Measurements from ENCODE around the gene SLBP. TPM values are rescaled to one million over a fixed set of nuclear protein-coding genes. Genes with fewer than 3 reads are reported as not detected.

SLBP gene
- polyA plus RNA-seq, 3 donors: 95.6 to 98.5 (median 97.9) TPM

DNA sequence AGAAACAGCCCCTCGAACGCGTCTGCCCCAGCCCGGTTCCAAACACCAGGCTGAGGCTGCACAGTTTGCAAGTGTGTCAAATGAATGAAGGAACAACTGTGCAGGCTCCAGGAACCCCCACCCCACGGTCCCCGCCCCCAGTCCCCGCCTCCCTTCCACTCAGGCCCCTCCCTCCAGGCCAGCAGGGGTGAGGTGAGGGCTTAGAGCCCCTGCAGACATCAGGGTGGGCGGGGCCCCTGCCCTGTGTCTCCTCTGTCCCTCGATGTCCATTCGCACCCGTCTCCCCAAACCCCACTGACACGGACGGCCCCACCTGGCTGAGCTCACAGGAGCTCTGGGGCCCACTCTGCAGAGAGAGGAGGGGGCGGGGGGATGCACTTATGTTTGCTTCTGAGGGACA, 37.7 kb upstream of the SLBP start:
- DNase-seq (ENCODE audit: low read depth in 3 of 3, low spot score in 2 of 3): no peak

- DNase-seq (ENCODE audit: low read depth in 3 of 3, low spot score in 2 of 3): no peak
These were observed 37.3 kb upstream of the SLBP start for GRCh38 chr4:1749370-1749769.

DNA sequence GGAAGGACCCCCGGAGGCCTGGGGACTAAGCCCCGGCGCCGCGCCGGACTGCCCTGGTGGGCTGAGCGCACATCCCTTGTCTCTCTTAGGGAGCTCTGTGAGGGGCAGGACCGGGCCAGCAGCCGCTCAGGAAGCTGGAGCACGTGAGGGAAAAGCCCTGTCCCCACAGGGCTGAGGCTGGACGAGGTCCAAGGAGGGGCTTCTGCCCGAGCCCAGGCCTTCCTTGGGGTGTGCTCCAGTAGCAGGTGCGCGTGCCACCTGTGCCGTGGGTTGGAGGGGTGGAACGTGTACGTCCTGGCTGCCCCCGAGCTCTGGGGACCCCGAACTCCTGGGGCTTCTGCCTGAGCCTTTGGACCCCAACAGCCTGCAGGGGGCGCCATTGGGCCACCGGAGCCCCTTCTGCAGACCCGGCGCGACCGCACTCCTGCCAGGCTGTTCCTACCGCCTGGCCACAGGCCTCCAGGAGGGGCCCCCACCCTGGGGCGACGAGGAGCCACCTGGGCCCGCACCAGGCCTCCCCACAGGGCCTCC, 36.4 kb upstream of the SLBP start:
- no peak for DNase-seq (ENCODE audit: low read depth in 3 of 3, low spot score in 2 of 3)

- DNase-seq (ENCODE audit: low read depth in 3 of 3, low spot score in 2 of 3): no peak
These were observed 35.5 kb upstream of the SLBP start for GRCh38 chr4:1747603-1747967.

- no peak for DNase-seq (ENCODE audit: low read depth in 3 of 3, low spot score in 2 of 3)
These were observed 34.9 kb upstream of the SLBP start for GRCh38 chr4:1746919-1747602.

- DNase-seq (ENCODE audit: low read depth in 3 of 3, low spot score in 2 of 3): no peak
These were observed 34.2 kb upstream of the SLBP start for GRCh38 chr4:1746265-1746691.

DNA sequence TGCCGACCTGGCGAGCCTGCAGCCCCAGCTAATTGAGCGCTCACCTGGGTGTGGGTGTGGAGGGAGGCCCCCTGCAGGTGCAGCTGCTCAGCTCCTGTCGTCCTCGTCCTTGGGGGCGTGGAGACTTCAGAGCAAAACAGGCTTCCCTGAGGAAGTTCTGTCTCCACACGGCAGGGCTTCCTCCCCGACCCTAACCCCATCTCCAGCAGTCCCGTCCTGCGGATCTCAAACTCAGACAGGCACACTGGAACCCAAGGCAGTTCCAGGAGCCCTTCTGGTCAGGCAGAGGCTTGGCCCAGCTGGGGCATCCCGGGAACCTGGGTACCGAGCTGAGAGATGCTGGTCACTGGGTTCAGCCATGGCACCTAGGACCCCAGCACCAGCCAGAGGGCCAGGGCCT, 33.6 kb upstream of the SLBP start:
- DNase-seq (ENCODE audit: low read depth in 3 of 3, low spot score in 2 of 3): no peak

DNA sequence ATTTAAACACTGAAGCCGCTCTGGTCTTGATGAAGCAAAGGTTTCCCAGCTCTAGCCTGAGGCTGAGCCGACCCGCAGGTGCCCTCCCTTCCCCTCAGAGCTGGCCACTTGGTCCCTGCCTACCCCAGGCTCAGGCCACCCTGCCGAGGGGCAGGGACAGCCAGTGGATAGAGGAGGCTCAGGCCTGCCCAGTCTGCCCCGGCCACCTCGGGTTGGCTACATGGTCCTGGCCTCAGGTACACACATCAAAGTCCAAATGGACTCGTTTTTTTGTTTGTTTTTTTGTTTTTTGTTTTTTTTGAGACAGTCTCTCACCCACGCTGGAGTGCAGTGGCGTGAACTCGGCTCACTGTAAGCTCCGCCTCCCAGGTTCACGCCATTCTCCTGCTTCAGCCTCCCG, 33.0 kb upstream of the SLBP start:
- DNase-seq (ENCODE audit: low read depth in 3 of 3, low spot score in 2 of 3): no peak

GRCh38 chr4:1744552-1744951, 32.4 kb upstream of the SLBP start:
- DNase-seq (ENCODE audit: low read depth in 3 of 3, low spot score in 2 of 3): no peak

GRCh38 chr4:1743975-1744374, 31.9 kb upstream of the SLBP start:
- DNase-seq (ENCODE audit: low read depth in 3 of 3, low spot score in 2 of 3): no peak

DNA sequence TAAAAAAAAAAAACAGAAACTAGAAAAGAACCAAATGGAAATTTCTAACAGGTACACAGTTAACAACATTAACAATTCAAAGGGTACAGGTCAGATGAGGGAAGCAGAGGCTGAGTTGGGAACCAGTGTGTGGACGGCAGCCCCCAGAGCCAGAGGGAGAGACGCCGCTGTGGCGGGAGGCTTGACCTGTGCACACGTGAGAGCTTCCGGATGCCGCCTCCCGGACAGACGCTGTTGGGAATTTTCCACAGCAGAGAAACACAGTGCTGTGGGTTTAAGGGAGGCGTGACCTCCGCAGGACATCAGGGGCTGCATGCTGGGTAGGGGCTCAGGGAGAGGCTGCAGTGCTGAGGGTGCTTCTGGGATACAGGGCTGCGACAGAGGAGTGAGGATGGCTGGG, 31.4 kb upstream of the SLBP start:
- no peak for DNase-seq (ENCODE audit: low read depth in 3 of 3, low spot score in 2 of 3)

DNA sequence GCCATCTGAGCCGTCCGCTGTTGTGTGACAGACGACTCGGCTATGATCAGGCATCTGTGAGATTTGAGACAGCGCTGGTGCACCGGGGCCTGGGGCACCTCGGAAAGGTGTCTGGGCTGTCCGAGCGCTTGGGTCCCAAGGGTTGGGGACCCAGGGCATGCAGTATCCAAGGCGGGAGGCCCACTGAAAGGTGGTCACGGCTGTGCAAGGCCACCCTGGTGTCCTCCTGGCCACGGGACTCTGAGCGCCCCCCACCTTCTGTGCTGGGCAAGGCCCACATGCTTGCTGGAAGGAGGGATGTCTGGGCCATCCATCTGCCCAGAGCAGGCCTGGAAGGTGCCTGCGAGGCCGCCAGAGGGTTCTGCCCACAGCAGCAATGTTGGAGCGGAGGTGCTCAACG, 29.1 kb upstream of the SLBP start:
- no peak for DNase-seq (ENCODE audit: low read depth in 3 of 3, low spot score in 2 of 3)

GRCh38 chr4:1740021-1740545, 28.0 kb upstream of the SLBP start:
- DNase-seq (ENCODE audit: low read depth in 3 of 3, low spot score in 2 of 3): no peak

DNA sequence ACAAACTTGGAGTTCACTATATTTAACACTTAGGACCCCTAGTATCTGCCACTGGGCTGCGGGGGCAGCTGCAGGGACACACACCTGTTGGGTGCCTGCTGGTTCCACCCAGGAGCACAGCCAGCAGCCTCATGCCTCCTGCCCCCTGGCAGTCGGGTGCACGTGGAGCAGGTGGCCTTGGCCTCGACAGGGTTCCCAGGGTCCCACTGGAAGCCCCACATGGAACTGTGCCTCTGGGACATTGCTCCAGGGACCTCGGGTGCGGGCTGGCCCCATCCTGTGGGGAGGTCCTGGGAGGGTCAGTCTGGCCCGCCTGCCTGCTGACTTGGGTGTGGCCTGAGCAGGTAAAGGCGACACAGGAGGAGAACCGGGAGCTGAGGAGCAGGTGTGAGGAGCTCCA, 27.2 kb upstream of the SLBP start:
- no peak for DNase-seq (ENCODE audit: low read depth in 3 of 3, low spot score in 2 of 3)

GRCh38 chr4:1738410-1738809, 26.3 kb upstream of the SLBP start:
- DNase-seq (ENCODE audit: low read depth in 3 of 3, low spot score in 2 of 3): no peak

- DNase-seq (ENCODE audit: low read depth in 3 of 3, low spot score in 2 of 3): no peak
These were observed 25.5 kb upstream of the SLBP start for GRCh38 chr4:1737666-1738065.

- DNase-seq (ENCODE audit: low read depth in 3 of 3, low spot score in 2 of 3): no peak
These were observed 24.7 kb upstream of the SLBP start for GRCh38 chr4:1736812-1737211.

- DNase-seq (ENCODE audit: low read depth in 3 of 3, low spot score in 2 of 3): no peak
These were observed 23.1 kb upstream of the SLBP start for GRCh38 chr4:1735215-1735614.

- DNase-seq (ENCODE audit: low read depth in 3 of 3, low spot score in 2 of 3): no peak
These were observed 20.8 kb upstream of the SLBP start for GRCh38 chr4:1732911-1733310.

- DNase-seq (ENCODE audit: low read depth in 3 of 3, low spot score in 2 of 3): no peak
These were observed 19.1 kb upstream of the SLBP start for GRCh38 chr4:1731180-1731579.

DNA sequence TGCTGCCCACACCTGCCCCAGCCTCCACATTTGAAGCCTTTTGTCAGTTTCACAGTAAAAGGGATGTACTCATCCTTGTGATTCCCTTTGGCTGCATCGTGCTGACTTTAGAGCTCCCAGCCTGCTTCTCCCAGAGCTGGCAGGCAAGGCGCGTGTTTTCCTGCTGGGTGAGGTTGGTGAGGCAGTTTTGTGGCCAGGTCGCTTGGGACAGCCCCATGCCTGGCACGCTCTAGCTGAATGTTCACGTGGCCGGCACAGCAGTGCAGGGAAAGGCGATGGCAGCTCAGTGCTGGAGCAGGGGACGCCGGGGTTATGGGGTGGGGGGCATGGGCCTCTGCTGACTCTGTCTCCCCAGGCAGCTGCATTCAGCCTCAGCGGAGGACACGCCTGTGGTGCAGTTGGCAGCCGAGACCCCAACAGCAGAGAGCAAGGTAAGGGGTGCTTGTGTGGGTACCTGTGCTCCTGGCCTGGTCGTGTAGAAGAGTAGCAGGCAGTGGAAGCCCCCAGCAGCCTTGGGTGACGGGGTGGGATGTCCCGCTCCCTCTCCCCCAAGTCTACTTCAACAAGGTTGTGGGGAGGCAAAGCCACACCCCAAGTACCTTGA, 18.5 kb upstream of the SLBP start:
- no peak for DNase-seq (ENCODE audit: low read depth in 3 of 3, low spot score in 2 of 3)
